Pancreas (tissue), 10 donors: ENCODE data around the gene KRTAP5-10. TPM values are rescaled to one million over a fixed set of nuclear protein-coding genes. Genes with fewer than 3 reads are reported as not detected.
"Not testable (repeated sequence)": the region's sequence is repeated elsewhere in the genome, so short reads cannot be mapped to it uniquely, and the experiment has no call there.

Source experiments
- ATAC-seq, 4 donors: fragments of 200-7000 bp; cut with Tn5 transposase; one replicate each; pipeline versions ENCODE4 v1.8.0 to v1.9.1; 2020; ENCODE audit warnings: mild to moderate bottlenecking in 4 of 4, moderate library complexity in 4 of 4
- DNase-seq, 6 donors: peaks; one replicate each; pipeline ENCODE4 v3.0.0-alpha.2; 2020
- FAIRE-seq: peaks from 2 replicates; lab custom pipeline; 2012; peaks lifted over from hg19 to GRCh38; lab: Jason Lieb, UNC
- H3K27ac ChIP-seq, 4 donors: fragments of 200-600 bp; sonication (generic); 1 replicate in 3 of 4; 2 replicates in 1 of 4; pipeline versions ENCODE4 v1.5.0 to v1.8.0; 2020
- H3K27me3 ChIP-seq, 4 donors: fragments of 200-600 bp; one replicate each; pipeline ENCODE4 v1.8.0; 2021
- H3K36me3 ChIP-seq, 3 donors: fragments of 200-600 bp; sonication (generic) in 1 of 3; one replicate each; pipeline versions ENCODE4 v1.5.0 to v1.8.0; 2020 to 2021
- H3K4me1 ChIP-seq, 3 donors: fragments of 200-600 bp; one replicate each; pipeline ENCODE4 v1.8.0; 2021
- H3K4me3 ChIP-seq, 4 donors: fragments of 200-600 bp; sonication (generic) in 2 of 4; one replicate each; pipeline versions ENCODE4 v1.5.0 to v1.8.0; 2020 to 2021
- H3K9me3 ChIP-seq, 4 donors: fragments of 200-600 bp; one replicate each; pipeline ENCODE4 v1.8.0; 2021
- CTCF ChIP-seq, 4 donors: fragments of 200-600 bp; sonication (generic) in 3 of 4; IDR thresholded peaks; one replicate each; pipeline versions ENCODE4 v1.5.0 to v1.8.0; 2021; ENCODE audit warnings: antibody characterized with exemption in 4 of 4
- WGBS, 2 donors: extraction: QIAGEN DNeasy Blood & Tissue Kit; methylation state at CpG; one replicate each; pipeline ENCODE4 v1.1.7; 2013; 5-methylcytosine and 5-hydroxymethylcytosine counted together
- intact Hi-C, 3 donors: fragments of 100-400 bp; cut with DNase I; formaldehyde crosslinking; loops; one replicate each; pipeline versions ENCODE4 v1.11.1 to v1.14.2; 2022
- polyA plus RNA-seq, 2 donors: library from polyadenylated mRNA; stranded (reverse); fragments of 200-250 nt; gene quantifications; one replicate each; pipeline ENCODE4 v1.2.3, GENCODE V29; 2013
- total RNA-seq, 6 donors: library from RNA; stranded (reverse); fragmentation: NEBNext Ultra II Directional in 4 of 6; extraction: Animal tissue kit (Norgen Biotek cat#: 25700) in 4 of 6; gene quantifications; one replicate each; pipeline versions ENCODE4 v1.2.1 to v1.2.4, GENCODE V29; 2021 to 2023
- donor health status: healthy with polysubstance abuse.
- donor health status: DM: no; HTN: no; CAD: no; lungs with moderate emphysema.
- donor health status: DM: no; HTN: no; CAD: no.
- donor health status: control.
- donor health status: control.
- donor health status: Bipolar disorder and iron deficiency.
- donor health status: DM: yes; HTN: yes; CAD: no.
- donor health status: DM: no; HTN: no; CAD: no.
- donor health status: DM: no; HTN: no; CAD: no.
- donor health status: DM: yes; HTN: yes; CAD: no.

KRTAP5-10 gene
- total and polyA plus RNA-seq, 8 donors, result 0.24 to 0.53 (median 0.31) TPM; not detected in 5

DNA sequence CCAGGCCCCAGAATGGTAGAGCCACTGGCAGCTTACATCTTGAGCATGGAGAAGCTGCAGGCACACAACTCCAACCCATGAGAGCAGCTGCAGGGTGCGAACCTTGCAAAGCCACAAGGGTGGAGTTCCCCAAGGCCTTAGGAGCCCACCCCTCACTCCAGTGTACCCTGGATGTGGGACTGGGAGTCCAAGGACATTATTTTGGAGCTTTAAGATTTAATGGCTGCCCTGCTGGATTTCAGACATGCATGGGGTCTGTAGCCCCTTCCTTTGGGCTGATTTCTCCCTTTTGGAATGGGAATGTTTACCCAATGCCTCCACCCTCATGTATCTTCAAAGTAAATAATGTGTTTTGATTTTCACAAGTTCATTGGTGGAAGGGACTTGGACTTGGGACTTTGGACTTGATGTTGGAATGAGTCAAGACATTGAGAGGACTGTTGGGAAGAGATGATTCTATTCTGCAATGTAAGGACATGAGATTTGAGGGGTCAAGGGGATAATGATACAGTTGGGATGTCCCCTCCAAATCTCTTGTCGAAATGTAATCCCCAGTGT, 39.3 kb upstream of the KRTAP5-10 start:
- Histone ChIP-seq H3K4me3 (no peak overlapping the region), H3K27me3 (no peaks in the 10 kb centered on the region), H3K9me3 (no peaks in the 10 kb centered on the region), H3K4me1 (no peaks in the 10 kb centered on the region), H3K27ac (no peak overlapping the region), H3K36me3 (no peaks in the 10 kb centered on the region)
- no peak for TF ChIP-seq CTCF (IDR thresholded peaks at IDR 0.05)
- DNase-seq, result no peak
- ATAC-seq, result no peak
- FAIRE-seq, result no peak
- WGBS, 2 donors, result 86 to 91% methylated on average over 2 of the region's 2 CpGs
- intact Hi-C loops, result loop anchor here in 1 of 3 donors (10.0 kb wide), 1 partner anchor 61 kb away; no protein-coding TSS in a partner anchor

GRCh38 chr11:71526796-71527575, 38.4 kb upstream of the KRTAP5-10 start, which contains the start of gene KRTAP5-7:
KRTAP5-7 (plus strand) TSS chr11:71527267; CDS start chr11:71527301, 34 bp downstream.
- DNase-seq, ATAC-seq, H3K4me1 ChIP-seq, H3K27me3 ChIP-seq, H3K36me3 ChIP-seq, FAIRE-seq, H3K4me3 ChIP-seq, H3K27ac ChIP-seq, H3K9me3 ChIP-seq: not testable (repeated sequence)
- 65 to 70% methylated on average over 9 to 10 of the region's 10 CpGs for WGBS, 2 donors
- intact Hi-C loops, result loop anchor here in 1 of 3 donors (10.0 kb wide), 1 partner anchor 62 kb away; no protein-coding TSS in a partner anchor

DNA sequence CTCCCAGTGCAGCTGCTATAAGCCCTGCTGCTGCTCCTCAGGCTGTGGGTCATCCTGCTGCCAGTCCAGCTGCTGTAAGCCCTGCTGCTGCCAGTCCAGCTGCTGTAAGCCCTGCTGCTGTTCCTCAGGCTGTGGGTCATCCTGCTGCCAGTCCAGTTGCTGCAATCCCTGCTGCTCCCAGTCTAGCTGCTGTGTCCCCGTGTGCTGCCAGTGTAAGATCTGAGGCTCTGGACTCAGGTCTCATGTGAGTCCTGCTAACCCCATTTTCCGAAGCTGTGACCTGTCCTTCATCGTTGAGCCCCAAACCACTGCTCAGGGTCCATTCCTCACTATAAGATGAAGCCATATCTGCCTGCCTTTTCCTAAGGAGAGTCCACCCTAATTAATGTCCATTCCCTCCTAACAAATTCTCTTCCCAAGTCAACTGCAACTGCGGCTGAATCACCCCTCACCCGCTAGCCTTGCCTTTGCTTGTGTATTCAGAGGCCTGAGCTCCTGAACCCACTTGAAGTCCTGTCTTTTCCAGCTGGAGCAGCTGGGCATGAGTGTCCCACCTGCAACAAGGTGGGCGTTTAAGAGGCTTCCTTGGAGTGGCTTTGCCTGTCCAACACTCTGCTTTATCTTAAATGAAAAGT, 37.7 kb upstream of the KRTAP5-10 start:
- Histone ChIP-seq H3K36me3 (no peaks in the 10 kb centered on the region), H3K27me3 (no peaks in the 10 kb centered on the region), H3K4me1 (no peaks in the 10 kb centered on the region), H3K4me3 (no peak overlapping the region), H3K9me3 (no peaks in the 10 kb centered on the region), H3K27ac (no peak overlapping the region)
- TF ChIP-seq CTCF (IDR thresholded peaks at IDR 0.05), result no peak
- FAIRE-seq, result no peak
- ATAC-seq, result no peak
- intact Hi-C loops, result loop anchor here in 1 of 3 donors (10.0 kb wide), 1 partner anchor 63 kb away; no protein-coding TSS in a partner anchor
- WGBS, 2 donors, result 88 to 93% methylated on average over 6 of the region's 6 CpGs
- DNase-seq, result no peak

GRCh38 chr11:71530602-71531001, 34.8 kb upstream of the KRTAP5-10 start:
- Histone ChIP-seq H3K4me3 (no peak overlapping the region), H3K9me3 (no peaks in the 10 kb centered on the region), H3K4me1 (peaks cover 0 to 10% (median 6%) of the 10 kb centered on the region in 3 donors), H3K36me3 (no peaks in the 10 kb centered on the region), H3K27ac (no peak overlapping the region), H3K27me3 (no peaks in the 10 kb centered on the region)
- WGBS, 2 donors, result 91% methylated on average over 11 of the region's 11 CpGs
- no peak for TF ChIP-seq CTCF (IDR thresholded peaks at IDR 0.05)
- ATAC-seq (no peak), FAIRE-seq (no peak), DNase-seq (no peak)
- intact Hi-C loops, result no loop called here

GRCh38 chr11:71532036-71532610, 33.2 kb upstream of the KRTAP5-10 start:
- ATAC-seq (no peak), FAIRE-seq (no peak), DNase-seq (no peak)
- H3K9me3 ChIP-seq, result no peaks in the 10 kb centered on the region
- peaks cover 0 to 10% (median 6%) of the 10 kb centered on the region in 3 donors for H3K4me1 ChIP-seq
- H3K27me3 ChIP-seq, result no peaks in the 10 kb centered on the region
- H3K27ac ChIP-seq, result no peak overlapping the region
- WGBS, 2 donors, result 84 to 85% methylated on average over 10 of the region's 10 CpGs
- intact Hi-C loops, result no loop called here
- no peak overlapping the region for H3K4me3 ChIP-seq
- no peak for TF ChIP-seq CTCF (IDR thresholded peaks at IDR 0.05)
- H3K36me3 ChIP-seq, result no peaks in the 10 kb centered on the region

- FAIRE-seq, result not testable (repeated sequence)
Measured at GRCh38 chr11:71534711-71535608, 30.4 kb upstream of the KRTAP5-10 start.

More at GRCh38 chr11:71534711-71535608, 30.4 kb upstream of the KRTAP5-10 start:
- H3K36me3 ChIP-seq, DNase-seq, H3K4me3 ChIP-seq, intact Hi-C loops, ATAC-seq, H3K9me3 ChIP-seq, H3K27me3 ChIP-seq: not testable (repeated sequence)
- Histone ChIP-seq H3K4me1 (peaks cover 0 to 10% (median 6%) of the 10 kb centered on the region in 3 donors), H3K27ac (peak overlapping the region in 1 of 4 donors; percentile 4)
- 20% methylated on average over 17 of the region's 17 CpGs for WGBS, 2 donors
